Lung (tissue), 12 donors: ENCODE measurements around the gene PTPRT. TPM values are rescaled to one million over a fixed set of nuclear protein-coding genes. Genes with fewer than 3 reads are reported as not detected.
A peak's percentile ranks its signal among the peaks of the same experiment; 100 is the strongest.

Experiments
- ATAC-seq: fragments of 200-7000 bp; cut with Tn5 transposase; one replicate; pipeline ENCODE4 v1.9.1; 2020; ENCODE audit warnings: moderate number of reproducible peaks; ENCODE audit not compliant: insufficient read depth, low FRiP score
- DNase-seq, 3 donors: peaks; one replicate each; pipeline ENCODE4 v3.0.0-alpha.2; 2013 to 2017
- H3K27ac ChIP-seq, 2 donors: one replicate each; pipeline ENCODE4 v1.5.1; 2013; ENCODE audit warnings: mild to moderate bottlenecking in 2 of 2, moderate library complexity in 2 of 2, control low read depth in 1 of 2, inconsistent platforms in 1 of 2, low read depth in 1 of 2, low read length in 1 of 2
- H3K27me3 ChIP-seq, 3 donors: one replicate each; pipeline ENCODE4 v1.5.1; 2013; ENCODE audit warnings: low read length in 2 of 3; ENCODE audit not compliant: control insufficient read depth in 3 of 3, insufficient read depth in 3 of 3
- H3K36me3 ChIP-seq, 4 donors: one replicate each; pipeline ENCODE4 v1.5.1; 2013; ENCODE audit warnings: low read length in 4 of 4, mild to moderate bottlenecking in 1 of 4, moderate library complexity in 1 of 4; ENCODE audit not compliant: control insufficient read depth in 4 of 4, insufficient read depth in 4 of 4
- H3K4me1 ChIP-seq, 5 donors: one replicate each; pipeline ENCODE4 v1.5.1; 2013; ENCODE audit warnings: low read length in 5 of 5, mild to moderate bottlenecking in 2 of 5, moderate library complexity in 1 of 5; ENCODE audit not compliant: control insufficient read depth in 5 of 5, insufficient read depth in 5 of 5
- H3K4me3 ChIP-seq: one replicate; pipeline ENCODE4 v1.5.1; 2013; ENCODE audit warnings: mild to moderate bottlenecking, control low read depth, moderate library complexity
- H3K9ac ChIP-seq, 2 donors: one replicate each; pipeline ENCODE4 v1.5.1; 2013; ENCODE audit warnings: low read length in 2 of 2, control low read depth in 1 of 2; ENCODE audit not compliant: insufficient read depth in 1 of 2
- H3K9me3 ChIP-seq, 4 donors: one replicate each; pipeline ENCODE4 v1.5.1; 2013; ENCODE audit warnings: low read length in 3 of 4, mild to moderate bottlenecking in 1 of 4, moderate library complexity in 1 of 4; ENCODE audit not compliant: control insufficient read depth in 4 of 4, insufficient read depth in 3 of 4
- CTCF ChIP-seq: IDR thresholded peaks from 2 replicates; pipeline ENCODE4 v1.5.1; 2012; ENCODE audit warnings: mild to moderate bottlenecking; ENCODE audit errors: control extremely low read depth, extremely low read depth
- WGBS, 2 donors: extraction: QIAGEN DNeasy Blood & Tissue Kit; methylation state at CpG; one replicate each; pipeline ENCODE4 v1.1.7; 2013; 5-methylcytosine and 5-hydroxymethylcytosine counted together
- polyA plus RNA-seq, 2 donors: library from polyadenylated mRNA; stranded (reverse); fragments of 200-250 nt; gene quantifications; one replicate each; pipeline ENCODE4 v1.2.1, GENCODE V29; 2013
- total RNA-seq, 2 donors: library from RNA; depleted of rRNA in 1 of 2; stranded (reverse); fragments of >200 nt in 1 of 2; gene quantifications; one replicate each; pipeline ENCODE4 v1.2.1, GENCODE V29; 2014 to 2021
- donor health status: control.
- donor health status: control.
- donor health status: Bipolar disorder and iron deficiency.
- donor health status: healthy.
- donor health status: DM: yes; HTN: yes; CAD: no.

Gene PTPRT
- total and polyA plus RNA-seq, 4 donors = 0.37 to 13.8 (median 6.1) TPM

DNA sequence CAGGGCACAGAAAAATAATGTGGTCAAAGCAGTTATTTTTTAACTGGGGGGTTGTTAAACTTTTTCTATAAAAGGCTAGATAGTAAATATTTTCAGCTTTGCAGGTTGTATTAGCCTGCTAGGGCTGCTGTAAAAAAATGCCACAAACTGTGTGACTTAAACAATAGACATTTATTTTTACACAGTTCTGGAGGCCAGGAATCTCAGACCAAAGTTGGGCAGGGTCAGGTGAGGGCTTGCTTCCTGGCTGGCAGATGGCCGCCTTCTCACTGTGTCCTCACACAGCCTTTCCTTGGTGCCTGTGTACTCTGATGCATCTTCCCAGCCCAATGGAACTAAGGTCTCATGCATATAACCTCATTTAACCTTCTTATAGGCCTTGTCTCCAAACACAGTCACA lies 294.7 kb downstream of the PTPRT start:
- Histone ChIP-seq H3K4me1 (no peaks in the 10 kb centered on the region), H3K27me3 (no peaks in the 10 kb centered on the region), H3K27ac (no peak overlapping the region), H3K9ac (no peak overlapping the region), H3K4me3 (no peak overlapping the region), H3K36me3 (no peaks in the 10 kb centered on the region), H3K9me3 (peaks cover 0 to 4% (median 0%) of the 10 kb centered on the region in 4 donors)
- no peak for DNase-seq
- 68 to 74% methylated on average over 1 of the region's 1 CpG for WGBS, 2 donors
- ATAC-seq = no peak
- TF ChIP-seq CTCF = no peak

GRCh38 chr20:42894483-42894882 lies 295.2 kb downstream of the PTPRT start:
- no peak for ATAC-seq
- TF ChIP-seq CTCF = no peak
- no peak overlapping the region for H3K9ac ChIP-seq
- H3K27me3 ChIP-seq = no peaks in the 10 kb centered on the region
- peaks cover 0 to 2% (median 0%) of the 10 kb centered on the region in 5 donors for H3K4me1 ChIP-seq
- H3K9me3 ChIP-seq = peaks cover 0 to 4% (median 0%) of the 10 kb centered on the region in 4 donors
- H3K27ac ChIP-seq = no peak overlapping the region
- WGBS, 2 donors = 56 to 84% methylated on average over 3 of the region's 3 CpGs
- DNase-seq = peak; percentile 29 to 61 (median 30)
- no peaks in the 10 kb centered on the region for H3K36me3 ChIP-seq
- no peak overlapping the region for H3K4me3 ChIP-seq

DNA sequence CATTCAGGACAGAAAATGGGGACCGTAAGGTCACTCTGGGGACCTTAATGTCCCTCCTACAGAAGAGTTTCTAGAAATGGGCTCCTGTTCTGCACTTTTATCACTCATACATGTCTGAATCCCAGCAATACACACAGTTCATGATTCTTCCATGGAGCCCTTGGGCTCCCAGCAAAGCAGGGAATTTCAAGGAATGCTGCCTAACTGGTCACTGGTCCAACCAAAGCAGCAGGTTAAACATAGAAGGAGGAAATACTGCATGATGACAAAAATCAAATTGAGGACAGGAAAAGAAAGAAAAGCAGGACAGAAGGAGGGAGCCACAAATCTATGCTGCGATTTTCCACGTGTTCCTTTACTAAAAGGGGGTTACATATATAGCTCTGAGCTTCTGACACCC lies 300.2 kb downstream of the PTPRT start:
- no peaks in the 10 kb centered on the region for H3K36me3 ChIP-seq
- no peak for TF ChIP-seq CTCF
- peaks cover 0 to 8% (median 0%) of the 10 kb centered on the region in 4 donors for H3K9me3 ChIP-seq
- H3K4me3 ChIP-seq = no peak overlapping the region
- ATAC-seq (no peak), DNase-seq (peak in 2 of 3 donors; percentile 4 to 37)
- 73 to 80% methylated on average over 3 of the region's 3 CpGs for WGBS, 2 donors
- no peaks in the 10 kb centered on the region for H3K27me3 ChIP-seq
- H3K9ac ChIP-seq = no peak overlapping the region
- peaks cover 0 to 6% (median 0%) of the 10 kb centered on the region in 5 donors for H3K4me1 ChIP-seq
- H3K27ac ChIP-seq = no peak overlapping the region

DNA sequence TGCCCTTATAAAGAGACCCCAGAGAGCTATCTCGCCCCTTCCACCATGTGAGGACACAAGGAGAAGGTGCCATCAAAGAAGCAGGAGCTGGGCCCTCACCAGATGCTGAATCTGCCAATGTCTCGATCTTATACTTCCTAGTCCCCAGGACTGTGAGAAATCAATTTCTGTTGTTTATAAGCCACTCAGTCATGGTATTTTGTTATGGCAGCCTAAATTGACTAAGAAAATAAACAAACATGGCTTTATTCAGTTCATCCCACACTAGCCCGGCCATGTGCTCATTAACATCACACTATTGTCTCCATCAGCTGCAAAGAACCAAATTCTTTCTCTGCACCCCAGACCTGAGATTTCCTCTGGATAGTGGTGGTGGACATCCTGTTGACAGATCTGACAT lies 302.4 kb downstream of the PTPRT start:
- Histone ChIP-seq H3K4me1 (peaks cover 0 to 6% (median 0%) of the 10 kb centered on the region in 5 donors), H3K9ac (no peak overlapping the region), H3K9me3 (peaks cover 0 to 8% (median 0%) of the 10 kb centered on the region in 4 donors), H3K36me3 (no peaks in the 10 kb centered on the region), H3K27me3 (no peaks in the 10 kb centered on the region), H3K27ac (no peak overlapping the region), H3K4me3 (no peak overlapping the region)
- ATAC-seq (no peak), DNase-seq (no peak)
- WGBS, 2 donors = 68 to 78% methylated on average over 3 of the region's 3 CpGs
- TF ChIP-seq CTCF = no peak
